DMS53 (cell line): Measurements from ENCODE around the gene FITM2.
"Not testable (repeated sequence)": the region's sequence is repeated elsewhere in the genome, so short reads cannot be mapped to it uniquely, and the experiment has no call there.

Experiments
- DNase-seq: peaks from one replicate; lab custom pipeline; 2025; lab: John Stamatoyannopoulos, UW

The FITM2 gene, protein sequence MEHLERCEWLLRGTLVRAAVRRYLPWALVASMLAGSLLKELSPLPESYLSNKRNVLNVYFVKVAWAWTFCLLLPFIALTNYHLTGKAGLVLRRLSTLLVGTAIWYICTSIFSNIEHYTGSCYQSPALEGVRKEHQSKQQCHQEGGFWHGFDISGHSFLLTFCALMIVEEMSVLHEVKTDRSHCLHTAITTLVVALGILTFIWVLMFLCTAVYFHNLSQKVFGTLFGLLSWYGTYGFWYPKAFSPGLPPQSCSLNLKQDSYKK

DNA sequence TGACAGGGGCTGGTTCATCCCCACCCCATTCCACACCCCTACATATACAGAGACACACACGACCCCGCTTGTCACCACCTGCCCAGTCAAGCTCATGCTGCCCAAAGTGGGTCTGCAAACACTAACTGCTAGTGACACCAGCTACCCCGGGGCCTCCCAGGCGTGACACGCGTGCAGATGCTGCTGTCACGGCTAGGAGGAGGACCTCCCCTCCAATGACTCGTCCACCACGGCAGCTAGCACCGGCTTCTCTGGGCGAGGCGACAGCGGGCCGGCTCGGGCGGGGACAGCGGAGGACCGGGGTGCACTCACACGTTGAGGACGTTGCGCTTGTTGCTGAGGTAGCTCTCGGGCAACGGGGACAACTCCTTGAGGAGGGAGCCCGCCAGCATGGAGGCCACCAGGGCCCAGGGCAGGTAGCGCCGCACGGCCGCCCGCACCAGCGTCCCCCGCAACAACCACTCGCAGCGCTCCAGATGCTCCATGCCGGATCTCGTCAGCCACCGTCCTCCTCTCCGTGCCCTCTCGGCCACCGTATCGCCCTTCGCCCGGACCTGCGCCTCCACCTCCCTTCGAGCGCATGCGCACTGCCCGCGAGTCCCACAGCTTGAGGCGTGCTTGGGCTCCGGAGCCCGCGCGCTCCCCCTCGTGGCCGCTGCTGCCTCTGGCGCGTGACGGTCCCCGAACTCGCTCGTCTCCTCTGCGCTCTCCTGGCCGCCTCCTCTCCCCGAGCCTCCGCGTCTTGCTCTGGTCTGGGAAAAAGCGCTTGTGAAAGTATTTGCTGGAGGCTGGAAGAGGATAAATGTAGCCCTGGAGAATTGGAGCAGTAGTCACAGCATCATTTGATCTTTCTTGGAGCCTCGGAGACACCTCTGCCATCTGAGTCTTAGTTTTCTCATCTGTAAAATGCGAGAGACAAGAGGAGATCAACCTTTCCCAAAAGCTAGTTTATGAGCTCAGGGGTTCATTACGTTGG, at the start of gene FITM2:
Gene FITM2 (minus strand): TSS at position 539 of the 976 bp plus-strand sequence. CDS start 54 bp downstream, at position 485.
- DNase-seq = peak; percentile 99

DNA sequence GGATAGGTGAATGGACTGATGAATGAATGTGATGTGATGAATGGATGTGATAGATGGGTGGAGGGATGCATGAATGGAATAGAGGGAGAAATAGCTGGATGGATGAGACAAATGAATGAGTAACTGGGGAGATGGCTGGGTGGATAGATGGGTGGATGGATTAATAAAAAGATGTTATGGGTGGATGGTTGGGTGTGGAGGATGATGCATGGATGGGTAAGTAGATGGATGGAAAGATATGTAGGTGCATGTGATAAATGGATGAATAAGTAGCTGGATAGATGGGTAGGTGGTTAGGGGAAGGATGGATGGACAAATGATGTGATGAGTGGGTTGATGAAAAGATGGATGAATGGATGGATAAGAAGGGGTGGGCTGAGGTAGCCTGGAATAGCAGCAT, 49.2 kb upstream of the FITM2 start:
- DNase-seq = no peak

DNA sequence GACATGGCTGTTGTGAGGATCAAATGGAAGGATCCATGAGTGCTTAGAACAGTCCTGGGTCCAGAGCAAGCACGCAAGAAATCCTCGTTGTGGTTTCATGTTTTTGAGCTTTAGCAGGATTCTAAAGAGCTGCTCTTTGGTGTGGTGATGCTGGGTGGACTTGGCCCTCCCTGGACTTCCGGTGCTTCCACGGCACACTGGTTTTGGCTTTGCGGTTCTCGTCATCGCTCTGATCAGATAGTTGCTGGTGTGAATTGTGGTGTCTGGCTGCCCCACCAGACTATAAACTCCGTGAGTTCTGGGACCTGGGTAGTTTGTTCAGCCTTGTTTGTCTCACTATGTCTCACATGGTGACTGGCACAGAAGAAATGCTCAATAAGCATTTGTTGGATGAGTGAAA, 47.8 kb upstream of the FITM2 start:
- no peak for DNase-seq

DNA sequence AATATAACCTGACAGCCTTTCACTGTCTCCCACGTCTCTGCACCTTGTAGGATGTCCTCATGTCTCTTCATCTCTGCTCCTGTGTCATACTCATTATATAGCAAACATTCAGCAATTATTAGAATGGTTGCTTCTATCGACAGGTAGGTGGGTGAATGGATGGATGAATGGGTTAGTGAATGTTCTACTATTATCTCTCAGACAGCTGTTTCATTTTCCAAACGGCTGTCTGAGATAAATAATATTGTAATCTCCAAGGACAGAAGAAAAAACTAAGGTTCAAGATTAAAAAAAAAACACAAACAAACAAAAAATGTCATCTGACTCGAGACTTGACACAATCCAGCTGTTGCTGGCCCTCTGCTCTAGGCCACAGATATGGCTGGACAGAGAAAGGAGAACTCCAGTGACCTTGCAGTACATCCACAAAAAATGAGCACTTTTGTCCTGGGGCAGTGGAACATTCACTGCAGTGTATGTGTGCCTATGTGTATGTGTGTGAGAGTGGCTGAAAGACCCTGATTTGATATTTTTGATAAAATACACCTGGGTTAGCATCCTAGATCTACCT, 46.6 kb upstream of the FITM2 start:
- no peak for DNase-seq

DNA sequence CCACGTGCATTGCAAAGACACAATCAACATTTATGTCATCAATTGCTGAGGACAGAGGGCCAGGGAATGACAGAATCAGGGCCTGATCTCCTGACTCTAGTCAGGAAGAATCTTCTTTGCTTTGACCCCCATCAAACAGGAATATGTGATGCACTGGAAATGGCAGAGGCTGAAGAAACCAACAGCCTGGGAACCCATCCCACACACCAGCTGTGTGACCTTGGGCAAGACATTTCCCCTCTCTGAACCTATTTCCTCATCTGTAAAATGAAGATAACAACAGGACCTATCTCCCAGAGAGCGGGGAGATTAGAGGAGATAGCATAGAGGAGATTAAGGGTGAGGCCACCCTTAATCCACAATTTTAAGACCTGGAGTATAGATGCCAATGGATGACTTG, 46.0 kb upstream of the FITM2 start:
- DNase-seq = no peak

DNA sequence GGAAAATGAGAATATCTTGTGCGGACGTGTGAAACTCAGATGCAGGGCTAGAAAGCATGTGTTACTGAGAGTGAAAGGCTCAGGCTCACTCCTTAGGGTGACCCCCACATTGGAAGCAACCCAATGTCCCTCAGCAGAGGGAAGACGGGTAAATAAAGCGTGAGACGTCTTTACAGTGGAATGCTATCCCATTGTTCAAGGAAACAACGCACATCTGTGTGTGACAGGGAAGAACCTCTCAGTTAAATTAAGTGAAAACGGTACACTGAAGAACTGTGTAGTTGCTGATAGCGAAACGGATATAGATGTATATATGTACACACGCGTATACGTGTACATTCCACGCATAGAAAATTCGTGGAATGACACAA, 45.3 kb upstream of the FITM2 start:
- no peak for DNase-seq

DNA sequence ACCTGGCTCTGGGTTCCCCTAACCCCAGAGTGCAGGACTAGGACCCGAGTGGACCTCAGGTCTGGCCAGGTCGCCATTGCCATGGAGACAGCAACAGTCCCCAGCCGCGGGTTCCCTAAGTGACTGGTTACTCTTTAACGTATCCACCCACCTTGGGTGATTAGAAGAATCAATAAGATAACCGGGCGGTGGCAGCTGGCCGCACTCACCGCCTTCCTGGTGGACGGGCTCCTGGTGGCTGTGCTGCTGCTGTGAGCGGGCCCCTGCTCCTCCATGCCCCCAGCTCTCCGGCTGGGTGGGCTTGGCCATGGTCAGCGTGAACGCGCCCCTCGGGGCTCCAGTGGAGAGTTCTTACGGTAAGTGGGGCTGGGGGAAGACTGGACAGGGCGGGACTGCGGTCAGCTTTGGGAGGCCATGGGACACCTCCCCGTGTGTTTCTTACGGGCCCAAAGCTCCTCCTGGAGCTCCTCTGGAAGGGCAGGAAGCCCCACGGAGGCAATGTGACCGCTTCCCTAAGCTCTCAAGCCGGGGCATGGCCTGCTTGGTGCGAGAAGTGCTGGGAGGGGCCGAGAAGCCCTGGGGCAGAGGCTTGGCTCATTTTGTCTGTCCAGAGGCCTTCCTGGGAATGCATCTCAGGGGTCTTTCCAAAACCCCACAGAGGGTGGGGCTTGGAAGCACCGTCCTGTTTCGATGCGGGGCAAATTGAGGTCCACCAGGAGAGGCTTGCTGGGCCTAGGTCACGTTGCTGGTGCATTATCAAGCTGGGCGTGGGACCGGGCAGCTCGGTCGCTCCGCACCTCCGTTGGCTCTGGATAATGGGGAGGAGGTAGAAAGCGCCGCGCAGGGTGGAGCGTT, 44.7 kb upstream of the FITM2 start, which contains the start of gene HNF4A:
Gene HNF4A (plus strand): TSS at position 202 of the 855 bp plus-strand sequence. CDS start 106 bp downstream, at position 308.
- peak; percentile 89 for DNase-seq

DNA sequence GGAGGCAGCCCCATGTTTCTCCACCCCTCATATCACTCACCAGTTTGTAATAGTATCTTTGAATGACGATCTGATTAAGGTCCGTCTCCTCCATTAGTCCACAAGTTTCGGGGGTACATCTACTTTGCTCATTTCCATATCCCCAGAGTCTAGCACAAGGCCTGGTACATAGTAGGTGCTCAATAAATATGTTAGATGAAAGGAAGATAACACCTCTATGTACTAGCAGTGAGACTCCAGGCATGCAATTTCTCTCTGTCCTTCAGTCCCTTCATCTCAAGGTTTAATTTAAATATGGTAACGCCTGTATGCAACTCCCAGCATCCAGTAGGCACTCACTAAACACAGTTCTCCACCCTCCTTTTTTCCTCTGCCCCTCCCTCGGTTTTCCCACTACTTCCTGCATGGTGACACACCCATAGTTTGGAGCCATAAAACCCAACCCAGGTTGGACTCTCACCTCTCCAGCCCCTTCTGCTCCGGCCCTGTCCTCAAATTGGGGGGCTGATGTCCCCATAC, 44.0 kb upstream of the FITM2 start:
- DNase-seq = peak; percentile 83

DNA sequence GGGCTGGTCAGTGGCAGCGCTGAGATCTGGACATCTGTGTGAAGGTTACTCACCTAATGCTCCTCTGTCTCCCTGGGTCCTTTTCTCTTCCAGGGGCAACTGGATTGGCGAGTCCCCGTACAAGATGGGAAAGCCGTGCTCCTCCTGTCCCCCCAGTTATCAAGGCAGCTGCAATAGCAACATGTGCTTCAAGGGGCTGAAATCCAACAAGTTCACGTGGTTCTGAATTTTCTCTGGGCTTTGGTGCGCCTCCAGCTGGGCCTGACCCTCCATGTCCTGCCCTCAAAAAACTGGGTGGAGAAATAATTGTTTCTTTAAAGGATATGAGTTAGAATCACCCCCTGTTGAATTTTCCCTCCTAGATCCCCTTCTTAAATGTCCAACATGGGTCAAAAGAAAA, 39.6 kb upstream of the FITM2 start:
- DNase-seq = no peak

DNA sequence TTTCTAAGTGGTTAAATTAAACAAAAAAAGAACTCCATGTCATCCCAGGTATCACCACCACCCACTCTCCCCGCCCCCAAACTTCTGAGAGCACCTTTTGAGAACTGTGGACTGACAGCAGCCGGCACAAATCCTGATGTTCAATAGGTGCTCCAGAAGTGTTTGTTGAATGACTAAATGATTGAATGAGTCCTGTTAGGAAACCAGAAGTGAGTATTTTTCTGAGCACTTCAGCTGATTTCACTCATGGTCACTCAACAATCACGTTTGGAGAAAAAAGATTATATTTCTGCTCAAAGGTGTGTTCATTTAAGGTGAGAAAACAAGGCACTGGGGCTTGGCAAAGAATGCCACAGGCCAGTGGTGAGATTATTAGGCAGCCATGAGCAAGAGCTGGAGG, 38.3 kb upstream of the FITM2 start:
- no peak for DNase-seq

DNA sequence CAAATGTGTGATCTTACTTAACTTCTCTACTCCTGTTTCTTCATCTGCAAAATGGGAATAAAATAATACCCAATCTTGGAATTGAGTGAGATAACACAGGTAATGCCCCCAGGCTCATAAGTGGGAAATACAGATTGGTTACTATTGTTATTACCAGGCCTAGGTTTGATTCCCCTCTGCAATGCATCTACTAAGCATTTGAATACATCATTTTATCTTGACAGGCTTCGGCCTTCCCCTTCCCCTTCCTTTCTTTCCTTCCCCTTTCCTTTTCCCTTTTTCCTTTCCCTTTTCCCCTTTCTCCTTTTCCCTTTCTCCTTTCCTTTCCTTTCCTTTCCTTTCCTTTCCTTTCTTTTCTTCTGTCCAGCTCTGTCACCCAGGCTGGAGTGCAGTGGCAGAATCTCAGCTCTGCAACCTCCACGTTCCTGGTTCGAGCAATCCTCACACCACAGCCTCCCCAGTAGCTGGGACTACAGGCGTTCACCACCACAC, 37.2 kb upstream of the FITM2 start:
- DNase-seq = no peak

DNA sequence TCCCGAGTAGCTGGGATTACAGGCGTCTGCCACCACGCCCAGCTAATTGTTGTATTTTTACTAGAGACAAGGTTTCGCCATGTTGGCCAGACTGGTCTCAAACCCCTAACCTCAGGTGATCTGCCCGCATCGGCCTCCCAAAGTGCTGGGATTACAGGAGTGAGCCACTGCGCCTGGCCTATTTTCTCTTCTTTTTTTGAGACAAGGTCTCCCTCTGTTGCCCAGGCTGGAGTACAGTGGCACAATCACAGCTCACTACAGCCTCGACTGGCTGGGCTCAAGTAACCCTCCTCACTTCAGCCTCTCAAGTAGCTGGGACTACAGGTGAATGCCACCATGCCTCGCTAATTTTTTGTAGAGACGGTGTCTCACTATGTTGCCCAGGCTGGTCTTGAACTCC, 34.9 kb upstream of the FITM2 start:
- not testable (repeated sequence) for DNase-seq

DNA sequence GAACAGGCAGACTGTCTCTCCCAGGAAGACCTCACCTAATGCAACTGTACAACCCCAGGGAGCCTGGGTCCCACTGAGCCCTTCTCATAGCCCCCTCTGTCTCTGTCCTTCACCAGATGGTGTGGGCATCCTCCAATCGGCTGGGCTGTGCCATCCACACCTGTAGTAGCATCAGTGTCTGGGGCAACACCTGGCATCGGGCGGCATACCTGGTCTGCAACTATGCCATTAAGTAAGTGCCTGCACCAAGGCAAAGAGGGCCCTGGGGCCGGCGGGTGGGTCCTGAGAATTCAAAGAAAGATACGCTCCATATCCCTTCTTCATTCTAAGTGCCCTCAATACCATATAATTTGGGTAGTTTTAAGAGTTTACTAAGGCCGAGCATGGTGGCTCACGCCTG, 34.1 kb upstream of the FITM2 start:
- DNase-seq = no peak

DNA sequence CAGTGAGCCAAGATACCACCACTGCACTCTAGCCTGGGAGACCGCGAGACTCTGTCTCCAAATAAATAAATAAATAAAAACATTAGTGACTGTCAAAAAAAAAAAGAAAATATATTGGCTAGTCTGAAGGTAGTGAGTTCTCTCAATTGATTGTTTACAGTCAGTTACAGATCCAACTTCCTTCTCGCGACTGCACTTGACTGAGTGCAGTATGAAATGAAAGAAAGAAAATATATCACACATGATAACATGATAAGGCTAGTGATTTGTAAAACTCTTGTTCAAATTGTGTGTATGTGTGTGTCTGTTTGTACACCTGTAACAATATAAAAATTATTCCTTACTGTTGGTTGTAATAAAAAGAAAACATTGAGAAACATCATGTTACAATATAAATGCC, 33.7 kb upstream of the FITM2 start:
- DNase-seq = no peak

DNA sequence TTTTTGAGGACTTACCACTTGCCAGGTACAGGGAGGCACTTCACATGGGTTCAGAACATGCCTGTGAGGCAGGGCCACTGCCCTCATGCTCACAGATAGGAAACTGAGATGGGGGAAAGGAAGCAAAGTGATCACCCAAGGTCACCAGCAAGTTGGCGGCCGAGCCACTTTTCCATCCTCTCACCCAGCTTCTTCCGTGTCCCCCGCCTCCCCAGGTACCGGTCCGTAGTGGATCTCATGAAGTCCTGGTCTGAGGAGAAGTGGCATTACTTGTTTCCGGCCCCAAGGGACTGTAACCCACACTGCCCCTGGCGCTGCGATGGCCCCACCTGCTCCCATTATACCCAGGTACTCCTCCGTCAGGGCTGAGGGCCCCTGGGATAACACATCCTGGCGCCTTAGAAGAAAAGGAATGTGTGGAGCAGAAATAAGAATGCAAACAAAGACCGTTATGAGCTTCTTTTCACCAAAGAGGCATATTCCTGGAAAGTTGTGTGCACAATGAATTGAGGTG, 32.2 kb upstream of the FITM2 start:
- DNase-seq = no peak

DNA sequence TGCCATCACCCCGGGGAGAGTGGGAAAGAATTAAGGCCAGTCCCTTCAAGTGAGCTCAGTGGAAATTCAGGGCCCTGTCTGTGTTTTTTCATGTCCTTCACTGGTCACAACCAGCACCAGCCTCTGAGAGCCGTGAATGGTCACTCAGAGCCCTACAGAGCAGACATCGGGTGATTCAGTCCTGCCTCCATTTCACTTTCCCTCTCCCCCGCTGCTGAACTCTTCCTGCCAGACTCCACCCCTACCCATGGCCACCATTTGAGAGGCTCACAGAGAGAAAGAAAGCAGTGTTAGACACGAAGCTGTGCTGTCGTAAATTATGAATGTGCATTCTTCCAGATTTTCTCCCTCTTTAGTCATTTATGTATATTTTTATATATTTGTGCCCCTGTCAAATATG, 31.2 kb upstream of the FITM2 start:
- no peak for DNase-seq

DNA sequence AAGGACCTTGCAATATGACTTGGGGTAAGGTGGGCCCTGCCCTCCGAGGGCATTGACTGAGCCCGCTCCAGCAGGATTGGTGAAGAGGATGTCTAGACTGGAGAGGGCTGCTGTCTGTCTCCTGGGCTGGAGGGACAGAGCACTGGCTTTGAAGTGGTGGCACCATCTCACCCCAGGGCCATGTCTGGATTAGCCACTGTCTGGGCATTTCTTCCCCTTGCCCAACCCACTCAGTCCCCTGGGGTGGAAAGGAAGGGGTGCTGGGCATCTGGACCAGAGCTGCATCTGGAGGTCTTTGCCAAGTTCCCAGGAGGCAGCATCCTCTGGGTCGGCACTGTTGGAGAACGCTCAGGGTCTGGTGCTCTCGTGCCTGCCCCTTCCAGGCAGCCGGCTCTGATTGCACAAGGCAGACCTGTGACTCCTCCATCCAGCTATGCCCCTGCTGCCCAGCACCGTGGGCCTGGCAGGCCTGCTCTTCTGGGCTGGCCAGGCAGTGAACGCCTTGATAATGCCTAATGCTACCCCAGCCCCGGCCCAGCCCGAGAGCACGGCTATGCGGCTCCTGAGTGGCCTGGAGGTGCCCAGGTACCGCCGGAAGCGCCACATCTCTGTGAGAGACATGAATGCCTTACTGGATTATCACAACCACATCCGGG, 25.9 kb upstream of the FITM2 start, which contains the start of gene R3HDML:
Gene R3HDML (plus strand): TSS at position 319 of the 656 bp plus-strand sequence. CDS start 115 bp downstream, at position 434.
- DNase-seq = no peak

DNA sequence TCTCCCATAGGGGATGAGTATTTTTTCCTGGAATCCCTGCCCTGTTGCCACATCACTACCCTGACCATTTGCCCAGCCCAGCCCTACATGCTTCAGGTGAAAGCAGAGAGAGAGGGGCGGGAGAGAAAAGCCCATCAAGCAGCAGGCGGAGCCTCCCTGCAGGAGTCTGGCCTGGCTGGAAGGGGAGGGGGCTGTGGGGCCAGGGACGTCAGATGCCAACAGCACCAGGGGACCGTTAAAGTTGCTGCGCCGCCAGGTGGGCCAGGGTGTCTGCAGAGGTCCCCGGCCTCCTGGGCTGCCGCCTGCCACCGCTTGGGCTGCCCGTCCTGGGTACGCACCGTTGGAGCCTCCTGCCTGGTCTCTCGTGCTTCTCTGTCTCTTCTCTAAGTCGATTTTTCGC, 25.1 kb upstream of the FITM2 start:
- no peak for DNase-seq

DNA sequence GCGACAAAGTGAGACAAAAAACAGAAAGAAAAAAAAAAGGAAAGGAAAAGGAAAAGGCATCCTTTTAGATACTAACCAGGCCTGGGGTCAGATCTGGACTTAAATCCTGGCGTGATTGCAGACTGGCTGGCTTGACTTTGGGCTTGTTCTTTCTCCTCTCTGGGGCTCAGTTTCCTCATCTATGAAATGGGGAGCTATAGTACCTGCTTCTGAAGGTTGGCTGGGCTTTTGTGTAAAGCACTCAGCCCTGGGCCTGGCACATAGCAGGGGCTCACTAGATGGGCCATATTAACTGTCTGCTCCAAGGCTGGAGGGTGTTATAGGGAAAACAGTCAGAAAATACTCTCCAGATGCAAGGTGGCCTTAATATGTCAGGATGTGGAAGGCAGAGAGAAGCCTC, 24.7 kb upstream of the FITM2 start:
- no peak for DNase-seq

DNA sequence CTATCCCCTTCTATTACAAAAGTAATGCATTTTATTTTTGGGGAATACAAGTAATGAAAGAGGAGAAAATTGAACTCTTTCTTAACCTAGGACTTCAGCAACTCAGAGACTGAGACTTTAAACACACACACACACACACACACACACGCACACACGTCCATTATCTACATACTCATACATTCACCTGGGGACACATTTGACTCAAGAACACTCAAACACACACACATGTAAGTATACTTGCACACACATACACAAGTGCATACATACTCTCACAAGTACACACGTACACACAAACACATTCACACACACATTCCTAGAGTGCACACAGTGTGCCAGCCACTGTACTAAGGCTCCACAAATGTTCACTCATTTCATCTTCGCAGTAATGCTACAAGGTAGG, 23.7 kb upstream of the FITM2 start:
- DNase-seq = no peak

DNA sequence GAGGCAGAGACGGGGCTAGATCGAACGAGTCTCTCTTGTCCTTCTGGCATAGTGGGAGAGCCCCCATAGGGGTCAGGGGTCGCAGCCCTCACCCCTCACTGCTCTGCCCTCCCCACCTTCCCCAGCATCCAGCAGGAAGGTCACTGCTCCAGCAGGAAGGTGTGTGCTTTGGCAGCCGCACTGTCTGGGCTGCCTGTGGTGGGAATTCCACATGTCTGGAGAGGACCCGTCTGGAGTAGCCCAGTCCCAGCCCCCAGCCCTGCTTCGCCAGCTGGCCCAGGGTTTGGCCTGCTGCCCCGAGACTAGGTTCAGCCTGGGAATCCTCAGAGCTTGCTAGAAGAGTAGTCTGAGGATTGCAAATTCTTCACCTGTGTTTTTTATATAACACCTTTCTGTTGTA, 23.3 kb upstream of the FITM2 start:
- no peak for DNase-seq
